H1 (cell line): ENCODE measurements around the gene SASH3. TPM values are rescaled to one million over a fixed set of nuclear protein-coding genes. Genes with fewer than 3 reads are reported as not detected.

Experiments
- polyA plus RNA-seq, 7 experiments: library from polyadenylated mRNA; depleted of rRNA in 3 of 7; stranded (reverse) in 5 of 7; unstranded in 2 of 7; fragments of >200 nt in 5 of 7; fragments of 200-250 nt in 2 of 7; gene quantifications; 1 replicate in 5 of 7; 2 replicates in 1 of 7; 4 replicates in 1 of 7; pipeline versions ENCODE4 v1.2.1 to v1.2.3, GENCODE V29; 2011 to 2013; ENCODE audit warnings: missing spikeins in 2 of 7, mixed read lengths in 2 of 7
- total RNA-seq: library from RNA; stranded (reverse); fragmentation: NEBNext Ultra II Directional; extraction: Animal tissue kit (Norgen Biotek cat#: 25700); gene quantifications from 2 replicates; pipeline ENCODE4 v1.2.1, GENCODE V29; 2021
- TF ChIP-seq, protein P1 (sequence below): fragments of 300-600 bp; sonication (generic); IDR thresholded peaks from 2 replicates; pipeline ENCODE4 v1.7.1; 2012; ENCODE audit warnings: low read length, moderate library complexity, mild to moderate bottlenecking, inconsistent platforms; ENCODE audit not compliant: insufficient replicate concordance

The SASH3 gene
- total and polyA plus RNA-seq, 2 of the 8 experiments (the other 6 are each of a cell fraction or from before 2014, with no cell fraction given) = not detected

DNA sequence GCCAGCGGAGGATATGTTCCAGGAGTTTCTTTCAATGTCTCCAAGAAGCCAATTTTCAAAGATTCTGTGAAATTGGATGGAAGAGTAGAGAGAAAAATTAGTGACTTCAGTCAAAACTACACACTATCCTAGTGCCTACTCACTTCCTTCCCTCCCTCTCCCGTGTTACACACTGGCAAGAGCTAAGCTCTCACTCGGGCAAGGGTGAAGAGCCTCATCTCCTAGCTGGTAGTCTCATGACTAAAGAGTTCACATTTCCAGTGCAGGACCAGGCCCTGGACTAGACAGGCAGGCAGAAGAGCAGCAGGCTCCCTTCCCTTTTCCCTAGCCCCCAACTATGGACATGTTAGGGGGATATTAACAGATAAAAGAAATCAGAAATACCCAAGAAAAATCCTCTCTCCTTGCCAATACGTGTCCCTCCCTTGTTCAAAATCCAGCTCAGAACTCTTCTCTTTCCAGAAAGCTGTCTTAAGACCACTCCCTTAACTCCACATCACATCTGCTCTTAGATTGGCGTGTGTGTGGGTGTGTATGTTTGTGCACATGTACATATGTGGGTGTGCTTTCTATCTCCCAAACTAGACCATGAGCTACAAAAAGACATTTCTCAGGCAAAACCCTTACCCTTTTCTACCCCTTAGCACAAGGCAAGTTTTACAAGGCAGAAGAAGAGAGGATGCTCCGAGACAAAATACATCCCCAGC lies 34.1 kb downstream of the SASH3 start (continued):
- TF ChIP-seq, protein P1, sequence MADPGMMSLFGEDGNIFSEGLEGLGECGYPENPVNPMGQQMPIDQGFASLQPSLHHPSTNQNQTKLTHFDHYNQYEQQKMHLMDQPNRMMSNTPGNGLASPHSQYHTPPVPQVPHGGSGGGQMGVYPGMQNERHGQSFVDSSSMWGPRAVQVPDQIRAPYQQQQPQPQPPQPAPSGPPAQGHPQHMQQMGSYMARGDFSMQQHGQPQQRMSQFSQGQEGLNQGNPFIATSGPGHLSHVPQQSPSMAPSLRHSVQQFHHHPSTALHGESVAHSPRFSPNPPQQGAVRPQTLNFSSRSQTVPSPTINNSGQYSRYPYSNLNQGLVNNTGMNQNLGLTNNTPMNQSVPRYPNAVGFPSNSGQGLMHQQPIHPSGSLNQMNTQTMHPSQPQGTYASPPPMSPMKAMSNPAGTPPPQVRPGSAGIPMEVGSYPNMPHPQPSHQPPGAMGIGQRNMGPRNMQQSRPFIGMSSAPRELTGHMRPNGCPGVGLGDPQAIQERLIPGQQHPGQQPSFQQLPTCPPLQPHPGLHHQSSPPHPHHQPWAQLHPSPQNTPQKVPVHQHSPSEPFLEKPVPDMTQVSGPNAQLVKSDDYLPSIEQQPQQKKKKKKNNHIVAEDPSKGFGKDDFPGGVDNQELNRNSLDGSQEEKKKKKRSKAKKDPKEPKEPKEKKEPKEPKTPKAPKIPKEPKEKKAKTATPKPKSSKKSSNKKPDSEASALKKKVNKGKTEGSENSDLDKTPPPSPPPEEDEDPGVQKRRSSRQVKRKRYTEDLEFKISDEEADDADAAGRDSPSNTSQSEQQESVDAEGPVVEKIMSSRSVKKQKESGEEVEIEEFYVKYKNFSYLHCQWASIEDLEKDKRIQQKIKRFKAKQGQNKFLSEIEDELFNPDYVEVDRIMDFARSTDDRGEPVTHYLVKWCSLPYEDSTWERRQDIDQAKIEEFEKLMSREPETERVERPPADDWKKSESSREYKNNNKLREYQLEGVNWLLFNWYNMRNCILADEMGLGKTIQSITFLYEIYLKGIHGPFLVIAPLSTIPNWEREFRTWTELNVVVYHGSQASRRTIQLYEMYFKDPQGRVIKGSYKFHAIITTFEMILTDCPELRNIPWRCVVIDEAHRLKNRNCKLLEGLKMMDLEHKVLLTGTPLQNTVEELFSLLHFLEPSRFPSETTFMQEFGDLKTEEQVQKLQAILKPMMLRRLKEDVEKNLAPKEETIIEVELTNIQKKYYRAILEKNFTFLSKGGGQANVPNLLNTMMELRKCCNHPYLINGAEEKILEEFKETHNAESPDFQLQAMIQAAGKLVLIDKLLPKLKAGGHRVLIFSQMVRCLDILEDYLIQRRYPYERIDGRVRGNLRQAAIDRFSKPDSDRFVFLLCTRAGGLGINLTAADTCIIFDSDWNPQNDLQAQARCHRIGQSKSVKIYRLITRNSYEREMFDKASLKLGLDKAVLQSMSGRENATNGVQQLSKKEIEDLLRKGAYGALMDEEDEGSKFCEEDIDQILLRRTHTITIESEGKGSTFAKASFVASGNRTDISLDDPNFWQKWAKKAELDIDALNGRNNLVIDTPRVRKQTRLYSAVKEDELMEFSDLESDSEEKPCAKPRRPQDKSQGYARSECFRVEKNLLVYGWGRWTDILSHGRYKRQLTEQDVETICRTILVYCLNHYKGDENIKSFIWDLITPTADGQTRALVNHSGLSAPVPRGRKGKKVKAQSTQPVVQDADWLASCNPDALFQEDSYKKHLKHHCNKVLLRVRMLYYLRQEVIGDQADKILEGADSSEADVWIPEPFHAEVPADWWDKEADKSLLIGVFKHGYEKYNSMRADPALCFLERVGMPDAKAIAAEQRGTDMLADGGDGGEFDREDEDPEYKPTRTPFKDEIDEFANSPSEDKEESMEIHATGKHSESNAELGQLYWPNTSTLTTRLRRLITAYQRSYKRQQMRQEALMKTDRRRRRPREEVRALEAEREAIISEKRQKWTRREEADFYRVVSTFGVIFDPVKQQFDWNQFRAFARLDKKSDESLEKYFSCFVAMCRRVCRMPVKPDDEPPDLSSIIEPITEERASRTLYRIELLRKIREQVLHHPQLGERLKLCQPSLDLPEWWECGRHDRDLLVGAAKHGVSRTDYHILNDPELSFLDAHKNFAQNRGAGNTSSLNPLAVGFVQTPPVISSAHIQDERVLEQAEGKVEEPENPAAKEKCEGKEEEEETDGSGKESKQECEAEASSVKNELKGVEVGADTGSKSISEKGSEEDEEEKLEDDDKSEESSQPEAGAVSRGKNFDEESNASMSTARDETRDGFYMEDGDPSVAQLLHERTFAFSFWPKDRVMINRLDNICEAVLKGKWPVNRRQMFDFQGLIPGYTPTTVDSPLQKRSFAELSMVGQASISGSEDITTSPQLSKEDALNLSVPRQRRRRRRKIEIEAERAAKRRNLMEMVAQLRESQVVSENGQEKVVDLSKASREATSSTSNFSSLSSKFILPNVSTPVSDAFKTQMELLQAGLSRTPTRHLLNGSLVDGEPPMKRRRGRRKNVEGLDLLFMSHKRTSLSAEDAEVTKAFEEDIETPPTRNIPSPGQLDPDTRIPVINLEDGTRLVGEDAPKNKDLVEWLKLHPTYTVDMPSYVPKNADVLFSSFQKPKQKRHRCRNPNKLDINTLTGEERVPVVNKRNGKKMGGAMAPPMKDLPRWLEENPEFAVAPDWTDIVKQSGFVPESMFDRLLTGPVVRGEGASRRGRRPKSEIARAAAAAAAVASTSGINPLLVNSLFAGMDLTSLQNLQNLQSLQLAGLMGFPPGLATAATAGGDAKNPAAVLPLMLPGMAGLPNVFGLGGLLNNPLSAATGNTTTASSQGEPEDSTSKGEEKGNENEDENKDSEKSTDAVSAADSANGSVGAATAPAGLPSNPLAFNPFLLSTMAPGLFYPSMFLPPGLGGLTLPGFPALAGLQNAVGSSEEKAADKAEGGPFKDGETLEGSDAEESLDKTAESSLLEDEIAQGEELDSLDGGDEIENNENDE = no peak
